HG02678 (cell line): Measurements from ENCODE around the gene ELF1.
"Not testable (repeated sequence)": the region's sequence is repeated elsewhere in the genome, so short reads cannot be mapped to it uniquely, and the experiment has no call there.

ENCODE experiments used
- ATAC-seq: cut with Tn5 transposase; IDR thresholded peaks from one replicate; pipeline ENCODE4 v1.9.1; 2021; ENCODE audit warnings: mild to moderate bottlenecking, moderate library complexity; ENCODE audit not compliant: unreplicated experiment

ELF1 gene

DNA sequence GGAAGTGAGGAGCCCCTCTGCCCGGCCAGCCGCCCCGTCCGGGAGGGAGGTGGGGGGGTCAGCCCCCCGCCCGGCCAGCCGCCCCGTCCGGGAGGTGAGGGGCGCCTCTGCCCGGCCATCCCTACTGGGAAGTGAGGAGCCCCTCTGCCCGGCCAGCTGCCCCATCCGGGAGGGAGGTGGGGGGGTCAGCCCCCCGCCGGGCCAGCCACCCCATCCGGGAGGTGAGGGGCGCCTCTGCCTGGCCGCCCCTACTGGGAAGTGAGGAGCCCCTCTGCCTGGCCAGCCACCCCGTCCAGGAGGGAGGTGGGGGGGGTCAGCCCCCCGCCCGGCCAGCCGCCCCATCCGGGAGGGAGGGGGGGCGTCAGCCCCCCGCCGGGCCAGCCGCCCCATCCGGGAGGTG lies 118.5 kb downstream of the ELF1 start:
- not testable (repeated sequence) for ATAC-seq

DNA sequence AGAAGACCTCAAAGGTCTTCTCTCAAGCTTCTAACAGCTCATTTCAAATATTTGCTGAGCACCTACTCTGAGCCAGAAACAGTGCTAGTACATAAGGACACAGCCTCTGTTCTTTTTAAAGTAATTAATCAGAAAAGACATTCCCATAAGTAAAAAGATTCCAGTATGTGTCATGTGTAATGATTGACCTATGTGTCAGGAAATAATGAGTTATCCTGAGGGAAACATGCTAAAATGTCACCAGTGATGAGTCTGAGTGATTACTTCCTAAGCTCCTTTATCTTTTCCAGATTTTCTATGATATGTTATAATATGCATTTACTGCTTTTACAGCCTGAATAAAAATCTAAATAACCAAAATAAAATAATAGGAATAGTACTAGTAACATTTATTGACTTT lies 122.1 kb downstream of the ELF1 start:
- ATAC-seq: no peak

DNA sequence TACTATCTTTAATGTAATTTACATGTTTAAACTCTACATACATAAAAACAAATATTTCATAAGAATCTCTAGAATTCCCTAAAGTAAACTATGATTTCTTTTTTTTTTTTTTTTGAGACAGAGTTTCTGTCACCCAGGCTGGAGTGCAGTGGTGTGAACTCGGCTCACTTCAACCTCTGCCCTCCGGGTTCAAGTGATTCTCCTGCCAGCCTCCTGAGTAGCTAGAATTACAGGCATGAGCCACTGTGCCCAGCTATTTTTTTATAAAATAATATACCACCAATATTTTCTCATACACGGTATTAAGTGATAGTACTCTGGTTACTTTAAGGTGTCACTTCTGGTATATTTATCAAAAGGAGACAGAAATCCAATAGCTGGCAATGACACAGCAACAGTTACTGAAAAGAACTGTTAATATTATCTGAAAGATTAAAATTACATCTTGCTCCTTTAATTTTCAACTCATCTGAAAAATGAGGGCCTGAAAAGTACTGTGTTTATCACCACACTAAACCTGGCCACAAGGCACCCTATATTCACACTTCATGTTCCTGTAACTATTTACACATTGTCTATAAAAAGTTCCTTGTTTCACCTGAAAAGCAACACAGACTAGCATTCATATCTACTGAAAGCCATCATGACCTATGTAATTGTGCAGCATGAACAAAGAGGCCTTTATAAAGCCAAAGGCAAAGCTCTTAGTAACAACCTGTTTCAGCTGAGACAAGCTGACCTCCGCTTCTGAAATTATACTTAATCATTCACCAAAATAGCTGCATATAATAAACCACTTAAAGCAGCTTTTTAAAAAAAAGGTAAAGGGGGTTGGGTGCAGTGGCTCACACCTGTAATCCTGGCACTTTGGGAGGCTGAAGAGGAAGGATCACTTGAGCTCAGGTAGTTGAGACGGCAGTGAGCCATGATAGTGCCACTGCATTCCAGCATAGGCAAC lies 123.6 kb downstream of the ELF1 start:
- ATAC-seq: no peak

DNA sequence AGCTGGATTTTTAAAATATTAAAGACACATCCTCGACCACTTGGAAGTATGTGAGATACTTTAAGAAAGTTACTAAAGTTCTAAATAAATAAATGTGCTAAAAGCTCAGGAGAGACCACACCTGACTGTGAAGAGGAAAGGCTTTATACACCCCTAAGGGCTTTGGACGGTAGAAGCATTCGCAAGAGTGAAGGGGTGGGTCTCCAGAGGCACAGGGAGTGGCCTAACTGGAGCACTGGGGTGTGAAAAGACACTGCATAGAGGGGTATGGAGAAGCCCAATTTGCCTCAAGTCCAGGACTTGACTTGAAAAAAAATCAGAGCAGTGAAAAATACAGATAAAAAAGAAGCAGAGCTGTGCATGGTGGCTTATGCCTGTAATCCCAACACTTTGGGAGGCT lies 125.5 kb downstream of the ELF1 start:
- ATAC-seq: not testable (repeated sequence)

DNA sequence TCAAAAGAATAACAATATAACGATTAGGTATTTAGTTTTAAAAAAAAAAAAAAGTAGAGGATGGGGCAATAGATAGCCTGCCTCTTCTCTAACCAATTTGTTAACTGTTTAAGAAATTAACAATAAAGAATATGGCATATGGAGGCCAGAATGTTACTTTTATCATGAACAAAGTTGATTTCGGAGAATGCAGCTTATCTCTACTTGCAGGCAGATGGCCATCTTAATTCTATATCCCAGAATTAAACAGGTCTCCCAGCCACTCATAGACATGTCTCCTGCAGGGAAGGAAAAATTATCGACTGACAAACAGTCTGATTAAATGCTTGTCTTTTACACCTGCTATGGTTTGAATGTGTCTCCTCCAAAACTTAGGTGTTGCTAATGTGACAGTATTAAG lies 133.1 kb downstream of the ELF1 start:
- no peak for ATAC-seq

DNA sequence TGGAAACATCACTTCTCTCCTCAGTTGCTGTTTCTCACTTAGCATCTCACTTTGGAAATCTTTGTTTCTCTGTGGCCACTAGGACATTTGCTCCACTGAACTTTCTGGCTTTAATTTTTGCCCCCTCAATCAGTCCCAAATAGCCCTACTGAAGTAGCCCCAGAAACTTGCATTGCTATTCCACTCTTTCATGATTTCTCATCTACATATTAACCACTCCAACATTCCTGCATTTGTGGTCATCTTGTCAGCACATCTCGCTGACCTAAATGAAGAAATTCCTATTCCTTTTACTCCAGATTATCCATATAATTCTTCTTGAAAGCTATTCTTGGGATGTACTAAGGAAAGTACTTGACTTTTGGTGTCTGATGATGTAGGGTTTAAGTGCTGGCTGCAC lies 134.9 kb downstream of the ELF1 start:
- ATAC-seq: not testable (repeated sequence)
